HEK293 (cell line): ENCODE results near the gene EML6.

ENCODE experiments used
- CTCF ChIA-PET: fragments of 350-600 bp; formaldehyde crosslinking; extraction: SDS; loops from one replicate; lab custom pipeline; 2021; ENCODE audit warnings: antibody characterized with exemption; lab: Yijun Ruan, JAX
- POLR2A ChIA-PET: fragments of 300-600 bp; formaldehyde crosslinking; extraction: SDS; loops from one replicate; lab custom pipeline; 2020; ENCODE audit warnings: antibody characterized with exemption, inconsistent platforms; lab: Yijun Ruan, JAX
- H3K27ac ChIP-seq: fragments of 200-500 bp; sonication (Bioruptor generic); 2 replicates; pipeline ENCODE4 v1.5.1; 2014; ENCODE audit warnings: low read depth, low read length, control low read depth, inconsistent platforms; ENCODE audit errors: extremely low read depth
- H3K36me3 ChIP-seq, 2 experiments: fragments of 200-500 bp in 1 of 2; sonication (Bioruptor generic) in 1 of 2; 1 replicate in 1 of 2; 2 replicates in 1 of 2; pipeline ENCODE4 v1.5.1; 2014 to 2017; ENCODE audit warnings: inconsistent platforms in 2 of 2, low read length in 2 of 2; ENCODE audit not compliant: control insufficient read depth in 2 of 2, insufficient read depth in 1 of 2
- H3K4me1 ChIP-seq: fragments of 200-500 bp; sonication (Bioruptor generic); 2 replicates; pipeline ENCODE4 v1.5.1; 2014; ENCODE audit warnings: mild to moderate bottlenecking, low read length, inconsistent platforms; ENCODE audit not compliant: control insufficient read depth, insufficient read depth
- H3K4me3 ChIP-seq: 2 replicates; pipeline ENCODE4 v1.5.1; 2011; ENCODE audit warnings: low read depth, mild to moderate bottlenecking, control low read depth, low read length, moderate library complexity
- H3K9me3 ChIP-seq: fragments of 200-500 bp; sonication (Bioruptor generic); 2 replicates; pipeline ENCODE4 v1.5.1; 2014; ENCODE audit warnings: low read depth, low read length, inconsistent platforms; ENCODE audit not compliant: control insufficient read depth, insufficient read depth
- BCL6B ChIP-seq: fragments of 450-650 bp; formaldehyde crosslinking; IDR thresholded peaks from 2 replicates; pipeline ENCODE4 v1.5.1; 2017; ENCODE audit warnings: missing biosample characterization, missing genetic modification characterization
- FEZF1 ChIP-seq: fragments of 450-650 bp; formaldehyde crosslinking; IDR thresholded peaks from 2 replicates; pipeline ENCODE4 v1.5.1; 2016; ENCODE audit warnings: missing biosample characterization, missing genetic modification characterization
- KLF16 ChIP-seq: fragments of 450-650 bp; formaldehyde crosslinking; IDR thresholded peaks from 2 replicates; pipeline ENCODE4 v1.5.1; 2017; ENCODE audit warnings: missing biosample characterization, missing genetic modification characterization
- MYNN ChIP-seq: fragments of 450-650 bp; formaldehyde crosslinking; IDR thresholded peaks from 2 replicates; pipeline ENCODE4 v1.5.1; 2016; ENCODE audit warnings: missing biosample characterization, missing genetic modification characterization, borderline replicate concordance
- OSR2 ChIP-seq: fragments of 450-650 bp; formaldehyde crosslinking; IDR thresholded peaks from 2 replicates; pipeline ENCODE4 v1.5.1; 2016; ENCODE audit warnings: missing biosample characterization, missing genetic modification characterization
- TSHZ1 ChIP-seq: fragments of 450-650 bp; formaldehyde crosslinking; IDR thresholded peaks from 2 replicates; pipeline ENCODE4 v1.5.1; 2016; ENCODE audit warnings: missing biosample characterization, missing genetic modification characterization, borderline replicate concordance
- ZBTB20 ChIP-seq: fragments of 450-650 bp; formaldehyde crosslinking; IDR thresholded peaks from 2 replicates; pipeline ENCODE4 v1.5.1; 2016; ENCODE audit warnings: missing biosample characterization, missing genetic modification characterization
- ZBTB49 ChIP-seq: fragments of 450-650 bp; formaldehyde crosslinking; IDR thresholded peaks from 2 replicates; pipeline ENCODE4 v1.5.1; 2016; ENCODE audit warnings: missing biosample characterization, missing genetic modification characterization, low read depth
- ZNF16 ChIP-seq: fragments of 450-650 bp; formaldehyde crosslinking; IDR thresholded peaks from 2 replicates; pipeline ENCODE4 v1.5.1; 2016; ENCODE audit warnings: low read depth, missing biosample characterization, missing genetic modification characterization
- ZNF184 ChIP-seq: fragments of 450-650 bp; IDR thresholded peaks from 2 replicates; pipeline ENCODE4 v1.5.1; 2018; ENCODE audit warnings: missing biosample characterization, mild to moderate bottlenecking, missing genetic modification characterization
- ZNF239 ChIP-seq: fragments of 450-650 bp; formaldehyde crosslinking; IDR thresholded peaks from 2 replicates; pipeline ENCODE4 v1.5.1; 2016; ENCODE audit warnings: missing biosample characterization, missing genetic modification characterization
- ZNF311 ChIP-seq: fragments of 450-650 bp; formaldehyde crosslinking; IDR thresholded peaks from 2 replicates; pipeline ENCODE4 v1.5.1; 2017; ENCODE audit warnings: missing biosample characterization, missing genetic modification characterization, borderline replicate concordance
- ZNF324 ChIP-seq: fragments of 450-650 bp; formaldehyde crosslinking; IDR thresholded peaks from 2 replicates; pipeline ENCODE4 v1.5.1; 2016; ENCODE audit warnings: missing biosample characterization, missing genetic modification characterization
- ZNF354C ChIP-seq: fragments of 450-650 bp; formaldehyde crosslinking; IDR thresholded peaks from 2 replicates; pipeline ENCODE4 v1.5.1; 2016; ENCODE audit warnings: missing biosample characterization, missing genetic modification characterization, low read depth, borderline replicate concordance
- ZNF366 ChIP-seq: fragments of 450-650 bp; formaldehyde crosslinking; conservative IDR thresholded peaks from 2 replicates; pipeline ENCODE4 v1.5.1; 2016; ENCODE audit warnings: missing biosample characterization, missing genetic modification characterization
- ZNF394 ChIP-seq: fragments of 450-650 bp; formaldehyde crosslinking; IDR thresholded peaks from 2 replicates; pipeline ENCODE4 v1.5.1; 2016; ENCODE audit warnings: missing biosample characterization, missing genetic modification characterization, mild to moderate bottlenecking, moderate library complexity, borderline replicate concordance
- ZNF473 ChIP-seq: fragments of 450-650 bp; formaldehyde crosslinking; IDR thresholded peaks from 2 replicates; pipeline ENCODE4 v1.5.1; 2017; ENCODE audit warnings: missing biosample characterization, missing genetic modification characterization
- ZNF501 ChIP-seq: fragments of 450-650 bp; formaldehyde crosslinking; IDR thresholded peaks from 2 replicates; pipeline ENCODE4 v1.5.1; 2016; ENCODE audit warnings: missing biosample characterization, missing genetic modification characterization
- ZNF548 ChIP-seq: fragments of 450-650 bp; formaldehyde crosslinking; IDR thresholded peaks from 2 replicates; pipeline ENCODE4 v1.5.1; 2016; ENCODE audit warnings: missing biosample characterization, missing genetic modification characterization
- ZNF549 ChIP-seq: fragments of 450-650 bp; IDR thresholded peaks from 2 replicates; pipeline ENCODE4 v1.5.1; 2018; ENCODE audit warnings: missing biosample characterization, missing genetic modification characterization, mild to moderate bottlenecking, inconsistent platforms, moderate library complexity
- ZNF600 ChIP-seq: fragments of 450-650 bp; formaldehyde crosslinking; IDR thresholded peaks from 2 replicates; pipeline ENCODE4 v1.5.1; 2016; ENCODE audit warnings: missing biosample characterization, missing genetic modification characterization
- ZNF610 ChIP-seq: fragments of 450-650 bp; formaldehyde crosslinking; IDR thresholded peaks from 2 replicates; pipeline ENCODE4 v1.5.1; 2016; ENCODE audit warnings: missing biosample characterization, missing genetic modification characterization, borderline replicate concordance
- ZNF624 ChIP-seq: fragments of 450-650 bp; formaldehyde crosslinking; IDR thresholded peaks from 2 replicates; pipeline ENCODE4 v1.5.1; 2017; ENCODE audit warnings: missing biosample characterization, missing genetic modification characterization
- ZNF626 ChIP-seq: fragments of 450-650 bp; sonication (Bioruptor Pico); formaldehyde crosslinking; IDR thresholded peaks from 2 replicates; pipeline ENCODE4 v1.5.1; 2018; ENCODE audit warnings: missing biosample characterization, missing genetic modification characterization, inconsistent platforms
- ZNF677 ChIP-seq: fragments of 450-650 bp; IDR thresholded peaks from 2 replicates; pipeline ENCODE4 v1.5.0; 2018; ENCODE audit warnings: missing biosample characterization, mild to moderate bottlenecking, missing genetic modification characterization, moderate library complexity
- ZNF707 ChIP-seq: fragments of 450-650 bp; formaldehyde crosslinking; IDR thresholded peaks from 2 replicates; pipeline ENCODE4 v1.5.1; 2016; ENCODE audit warnings: missing biosample characterization, missing genetic modification characterization
- ZNF785 ChIP-seq: fragments of 450-650 bp; formaldehyde crosslinking; IDR thresholded peaks from 2 replicates; pipeline ENCODE4 v1.5.1; 2016; ENCODE audit warnings: missing biosample characterization, missing genetic modification characterization
- ZXDB ChIP-seq: fragments of 450-650 bp; formaldehyde crosslinking; IDR thresholded peaks from 2 replicates; pipeline ENCODE4 v1.5.1; 2016; ENCODE audit warnings: missing biosample characterization, missing genetic modification characterization
- TF ChIP-seq, protein P1 (sequence below): fragments of 450-650 bp; IDR thresholded peaks from 2 replicates; pipeline ENCODE4 v1.5.1; 2018; ENCODE audit warnings: missing biosample characterization, mild to moderate bottlenecking, missing genetic modification characterization

The EML6 gene

GRCh38 chr2:54903736-54904554 lies 180.5 kb downstream of the EML6 start:
- H3K36me3 ChIP-seq, result no peaks in the 10 kb centered on the region
- no peak overlapping the region for H3K4me3 ChIP-seq
- ChIA-PET CTCF (interaction anchor here (0.6 to 1.6 kb wide), 9 partner anchors 65 to 1300 kb away, joined by 3 to 5 read pairs (median 3); no protein-coding TSS in a partner anchor), POLR2A (no interaction called here)
- no peak overlapping the region for H3K27ac ChIP-seq
- H3K9me3 ChIP-seq, result no peaks in the 10 kb centered on the region
- H3K4me1 ChIP-seq, result no peaks in the 10 kb centered on the region
- no peak for TF ChIP-seq ZNF501 (tag by site-specific recombination)
- TF ChIP-seq MYNN (tag by site-specific recombination), result no peak
- TF ChIP-seq ZNF473, result no peak
- TF ChIP-seq ZNF16 (tag by site-specific recombination), result no peak
- peak; percentile 82 for TF ChIP-seq ZNF366 (tag by site-specific recombination)
- TF ChIP-seq ZNF600, result peak; percentile 83
- TF ChIP-seq ZNF610 (tag by site-specific recombination), result no peak
- no peak for TF ChIP-seq ZNF548 (tag by site-specific recombination)
- TF ChIP-seq OSR2 (tag by site-specific recombination), result no peak
- TF ChIP-seq, protein P1, sequence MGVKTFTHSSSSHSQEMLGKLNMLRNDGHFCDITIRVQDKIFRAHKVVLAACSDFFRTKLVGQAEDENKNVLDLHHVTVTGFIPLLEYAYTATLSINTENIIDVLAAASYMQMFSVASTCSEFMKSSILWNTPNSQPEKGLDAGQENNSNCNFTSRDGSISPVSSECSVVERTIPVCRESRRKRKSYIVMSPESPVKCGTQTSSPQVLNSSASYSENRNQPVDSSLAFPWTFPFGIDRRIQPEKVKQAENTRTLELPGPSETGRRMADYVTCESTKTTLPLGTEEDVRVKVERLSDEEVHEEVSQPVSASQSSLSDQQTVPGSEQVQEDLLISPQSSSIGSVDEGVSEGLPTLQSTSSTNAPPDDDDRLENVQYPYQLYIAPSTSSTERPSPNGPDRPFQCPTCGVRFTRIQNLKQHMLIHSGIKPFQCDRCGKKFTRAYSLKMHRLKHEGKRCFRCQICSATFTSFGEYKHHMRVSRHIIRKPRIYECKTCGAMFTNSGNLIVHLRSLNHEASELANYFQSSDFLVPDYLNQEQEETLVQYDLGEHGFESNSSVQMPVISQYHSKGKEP (tag by site-specific recombination), result no peak
- no peak for TF ChIP-seq ZBTB49 (tag by site-specific recombination)
- TF ChIP-seq ZNF677 (tag by site-specific recombination), result no peak
- no peak for TF ChIP-seq ZNF311 (tag by site-specific recombination)
- no peak for TF ChIP-seq ZNF354C
- no peak for TF ChIP-seq BCL6B
- 0 out of 2 replicates have a peak, but pooled peaks have one; percentile 24 for TF ChIP-seq ZNF324
- TF ChIP-seq ZNF626 (tag by site-specific recombination), result no peak
- no peak for TF ChIP-seq ZBTB20 (tag by site-specific recombination)
- no peak for TF ChIP-seq ZNF785 (tag by site-specific recombination)
- no peak for TF ChIP-seq ZNF624 (tag by site-specific recombination)
- TF ChIP-seq ZXDB, result no peak
- no peak for TF ChIP-seq ZNF239
- no peak; the same call in 1 of the 2 replicates for TF ChIP-seq ZNF394 (tag by site-specific recombination)
- 0 out of 2 replicates have a peak, but pooled peaks have one; percentile 13 for TF ChIP-seq FEZF1 (tag by site-specific recombination)
- no peak for TF ChIP-seq ZNF549 (tag by site-specific recombination)
- 0 out of 2 replicates have a peak, but pooled peaks have one; percentile 22 for TF ChIP-seq ZNF707 (tag by site-specific recombination)
- TF ChIP-seq KLF16 (tag by site-specific recombination), result 0 out of 2 replicates have a peak, but pooled peaks have one; percentile 47
- peak; percentile 72; the same call in 1 of the 2 replicates for TF ChIP-seq TSHZ1
- TF ChIP-seq ZNF184 (tag by site-specific recombination), result peak; percentile 84; the same call in 1 of the 2 replicates
